Measurements from ENCODE around the gene CYP27B1.
"Not testable (repeated sequence)": the region's sequence is repeated elsewhere in the genome, so short reads cannot be mapped to it uniquely, and the experiment has no call there.

Gene CYP27B1

DNA sequence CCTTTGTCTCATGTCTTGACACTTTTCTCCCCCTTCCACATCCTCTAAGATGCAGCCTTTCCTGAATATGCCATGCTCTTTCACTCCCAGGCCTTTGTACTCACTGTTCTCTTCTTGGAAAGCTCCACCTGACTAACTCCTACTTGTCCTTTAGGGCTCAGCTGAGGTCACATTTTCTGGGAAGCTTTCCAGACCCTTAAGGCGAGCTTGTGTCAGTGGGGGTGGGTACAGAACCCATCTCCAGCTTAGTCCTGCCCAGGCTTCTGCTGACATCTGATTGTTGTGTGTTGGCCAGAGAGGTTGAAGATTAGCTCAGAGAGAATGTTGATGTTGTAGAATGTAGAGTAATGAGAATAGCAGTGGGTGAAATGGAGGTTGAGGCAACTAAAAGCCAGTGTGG, 12.9 kb upstream of the CYP27B1 start:
- DNase-seq, result no peak
- H3K27ac ChIP-seq, result no peak overlapping the region
- in situ Hi-C loops (cut with HindIII; ENCODE audit: low pct_ligation_motif_present, low sequenced_read_pairs), result no loop called here
- TF ChIP-seq, protein P1, sequence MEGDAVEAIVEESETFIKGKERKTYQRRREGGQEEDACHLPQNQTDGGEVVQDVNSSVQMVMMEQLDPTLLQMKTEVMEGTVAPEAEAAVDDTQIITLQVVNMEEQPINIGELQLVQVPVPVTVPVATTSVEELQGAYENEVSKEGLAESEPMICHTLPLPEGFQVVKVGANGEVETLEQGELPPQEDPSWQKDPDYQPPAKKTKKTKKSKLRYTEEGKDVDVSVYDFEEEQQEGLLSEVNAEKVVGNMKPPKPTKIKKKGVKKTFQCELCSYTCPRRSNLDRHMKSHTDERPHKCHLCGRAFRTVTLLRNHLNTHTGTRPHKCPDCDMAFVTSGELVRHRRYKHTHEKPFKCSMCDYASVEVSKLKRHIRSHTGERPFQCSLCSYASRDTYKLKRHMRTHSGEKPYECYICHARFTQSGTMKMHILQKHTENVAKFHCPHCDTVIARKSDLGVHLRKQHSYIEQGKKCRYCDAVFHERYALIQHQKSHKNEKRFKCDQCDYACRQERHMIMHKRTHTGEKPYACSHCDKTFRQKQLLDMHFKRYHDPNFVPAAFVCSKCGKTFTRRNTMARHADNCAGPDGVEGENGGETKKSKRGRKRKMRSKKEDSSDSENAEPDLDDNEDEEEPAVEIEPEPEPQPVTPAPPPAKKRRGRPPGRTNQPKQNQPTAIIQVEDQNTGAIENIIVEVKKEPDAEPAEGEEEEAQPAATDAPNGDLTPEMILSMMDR (IDR thresholded peaks at IDR 0.05; ENCODE audit: low read depth, low read length, missing control alignments), result no peak
- no peaks in the 10 kb centered on the region for H3K27me3 ChIP-seq (replicated peaks)
- no peak overlapping the region for H3K4me3 ChIP-seq (ENCODE audit: low read depth, low read length)
- no peaks in the 10 kb centered on the region for H3K36me3 ChIP-seq (replicated peaks)

DNA sequence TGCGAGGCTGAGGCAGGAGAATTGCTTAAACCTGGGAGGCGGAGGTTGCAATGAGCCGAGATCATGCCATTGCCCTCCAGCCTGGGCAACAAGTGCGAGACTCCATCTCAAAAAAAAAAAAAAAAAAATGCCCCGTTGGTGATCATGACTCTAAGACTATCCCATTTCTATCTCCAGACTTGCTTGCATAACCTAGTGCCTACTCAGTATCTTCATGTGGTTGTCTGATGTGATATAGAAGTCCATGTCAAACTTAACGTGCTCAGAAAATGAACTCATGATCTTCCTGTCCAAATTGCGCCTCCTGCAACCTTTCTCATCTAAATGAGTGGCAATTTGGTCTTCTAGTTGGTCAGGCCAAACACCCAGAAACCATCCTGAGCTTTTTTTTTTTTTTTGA, 11.0 kb upstream of the CYP27B1 start:
- TF ChIP-seq, protein P1 (IDR thresholded peaks at IDR 0.05; ENCODE audit: low read depth, low read length, missing control alignments), result no peak
- Histone ChIP-seq H3K4me3 (ENCODE audit: low read depth, low read length) (no peak overlapping the region), H3K36me3 (replicated peaks) (no peaks in the 10 kb centered on the region), H3K27me3 (replicated peaks) (no peaks in the 10 kb centered on the region), H3K27ac (no peak overlapping the region)
- in situ Hi-C loops (cut with HindIII; ENCODE audit: low pct_ligation_motif_present, low sequenced_read_pairs), result no loop called here
- DNase-seq, result no peak

DNA sequence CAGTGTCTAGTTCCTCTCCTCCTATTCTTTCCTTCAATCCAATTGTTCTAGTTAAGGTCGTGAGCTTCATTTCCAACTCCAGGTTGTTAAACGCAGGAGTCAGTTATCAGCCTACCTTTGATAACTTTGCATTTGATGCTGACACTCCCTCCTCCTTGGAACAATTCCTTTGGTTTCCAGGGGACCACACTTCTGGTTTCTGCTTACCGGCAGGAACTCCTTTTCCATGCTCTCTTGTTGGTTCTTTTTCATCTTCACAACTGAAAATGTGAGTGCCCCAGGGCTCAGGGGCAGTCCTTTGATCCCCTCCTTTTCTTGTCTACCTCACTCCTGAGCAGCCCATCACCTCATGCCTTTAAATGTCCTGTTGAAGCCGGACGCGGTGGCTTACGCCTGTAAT, 10.5 kb upstream of the CYP27B1 start:
- TF ChIP-seq, protein P1 (IDR thresholded peaks at IDR 0.05; ENCODE audit: low read depth, low read length, missing control alignments), result no peak
- DNase-seq, result no peak
- H3K27me3 ChIP-seq (replicated peaks), result no peaks in the 10 kb centered on the region
- H3K4me3 ChIP-seq (ENCODE audit: low read depth, low read length), result no peak overlapping the region
- no peak overlapping the region for H3K27ac ChIP-seq
- in situ Hi-C loops (cut with HindIII; ENCODE audit: low pct_ligation_motif_present, low sequenced_read_pairs), result no loop called here
- no peaks in the 10 kb centered on the region for H3K36me3 ChIP-seq (replicated peaks)

DNA sequence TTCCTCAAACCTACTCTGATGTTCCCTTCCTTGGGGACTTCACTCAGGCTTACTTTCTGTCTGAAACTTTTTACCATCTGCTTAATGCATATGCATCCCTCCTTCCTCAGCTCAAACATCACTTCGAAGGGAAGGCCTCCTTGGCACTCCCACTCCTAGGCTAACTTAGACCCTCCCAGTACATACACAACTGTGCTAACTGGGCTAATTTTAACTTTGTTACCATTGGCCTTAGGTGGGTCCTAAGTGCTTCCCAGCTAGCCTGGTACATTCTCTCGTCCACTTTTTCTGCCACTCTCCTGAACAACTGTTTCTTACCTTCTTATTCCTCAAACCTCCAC, 9.3 kb upstream of the CYP27B1 start:
- Histone ChIP-seq H3K27ac (no peak overlapping the region), H3K27me3 (replicated peaks) (no peaks in the 10 kb centered on the region), H3K4me3 (ENCODE audit: low read depth, low read length) (no peak overlapping the region), H3K36me3 (replicated peaks) (no peaks in the 10 kb centered on the region)
- TF ChIP-seq, protein P1 (IDR thresholded peaks at IDR 0.05; ENCODE audit: low read depth, low read length, missing control alignments), result no peak
- in situ Hi-C loops (cut with HindIII; ENCODE audit: low pct_ligation_motif_present, low sequenced_read_pairs), result no loop called here
- no peak for DNase-seq

DNA sequence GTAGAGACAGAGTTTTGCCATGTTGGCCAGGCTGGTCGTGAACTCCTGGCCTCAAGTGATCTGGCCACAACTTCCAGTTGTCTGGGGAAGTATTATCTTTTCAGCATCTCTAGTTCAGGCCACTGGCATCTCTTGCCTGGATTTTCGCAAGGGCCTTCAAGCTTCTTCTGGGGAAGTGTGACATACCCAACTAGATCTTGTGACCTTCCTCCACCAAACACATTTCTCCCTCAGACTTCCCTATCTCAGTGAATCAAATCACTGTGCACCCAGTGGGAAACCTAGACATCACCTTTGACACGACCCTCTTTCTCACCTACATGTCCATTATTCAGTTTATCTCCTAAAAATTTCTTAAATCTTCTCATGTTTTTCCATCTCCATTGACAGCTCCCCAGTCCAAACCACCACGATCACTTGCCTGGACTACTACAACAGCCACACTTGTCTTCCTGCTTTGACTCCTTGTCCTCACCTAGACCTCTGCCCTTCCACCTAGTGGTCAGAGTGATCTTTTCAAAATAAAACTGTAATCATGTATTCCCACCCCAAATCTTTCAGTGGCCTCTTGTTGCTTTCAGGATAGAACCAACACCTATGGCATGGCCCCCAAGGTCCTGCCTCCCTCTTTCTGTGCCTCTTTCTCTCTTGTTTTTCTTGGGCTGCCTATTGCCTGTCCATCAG, 8.8 kb upstream of the CYP27B1 start:
- no peak overlapping the region for H3K4me3 ChIP-seq (ENCODE audit: low read depth, low read length)
- no peaks in the 10 kb centered on the region for H3K27me3 ChIP-seq (replicated peaks)
- H3K27ac ChIP-seq, result no peak overlapping the region
- in situ Hi-C loops (cut with HindIII; ENCODE audit: low pct_ligation_motif_present, low sequenced_read_pairs), result no loop called here
- H3K36me3 ChIP-seq (replicated peaks), result peaks cover under 1% of the 10 kb centered on the region
- DNase-seq, result no peak
- TF ChIP-seq, protein P1 (IDR thresholded peaks at IDR 0.05; ENCODE audit: low read depth, low read length, missing control alignments), result no peak

DNA sequence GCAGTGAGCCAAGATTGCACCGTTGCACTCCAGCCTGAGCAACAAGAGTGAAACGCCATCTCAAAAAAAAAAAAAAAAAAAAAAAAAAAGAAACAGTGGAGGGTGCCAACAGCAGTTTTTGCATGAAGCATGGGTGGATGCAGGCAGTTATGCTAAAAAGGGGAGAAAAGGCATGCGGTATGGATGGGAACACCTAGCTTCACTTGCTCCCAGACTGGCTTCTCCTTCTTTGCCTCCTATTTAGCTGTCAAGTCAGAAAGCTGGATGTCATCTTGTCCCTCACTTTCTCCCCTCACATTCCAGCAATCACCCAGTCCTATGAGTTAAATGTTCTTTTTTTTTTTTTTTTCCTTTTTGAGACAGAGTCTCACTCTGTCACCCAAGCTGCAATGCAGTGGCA, 8.2 kb upstream of the CYP27B1 start:
- TF ChIP-seq, protein P1 (IDR thresholded peaks at IDR 0.05; ENCODE audit: low read depth, low read length, missing control alignments), result no peak
- no peaks in the 10 kb centered on the region for H3K27me3 ChIP-seq (replicated peaks)
- in situ Hi-C loops (cut with HindIII; ENCODE audit: low pct_ligation_motif_present, low sequenced_read_pairs), result no loop called here
- no peak overlapping the region for H3K4me3 ChIP-seq (ENCODE audit: low read depth, low read length)
- no peak for DNase-seq
- peaks cover 4% of the 10 kb centered on the region for H3K36me3 ChIP-seq (replicated peaks)
- H3K27ac ChIP-seq, result no peak overlapping the region

DNA sequence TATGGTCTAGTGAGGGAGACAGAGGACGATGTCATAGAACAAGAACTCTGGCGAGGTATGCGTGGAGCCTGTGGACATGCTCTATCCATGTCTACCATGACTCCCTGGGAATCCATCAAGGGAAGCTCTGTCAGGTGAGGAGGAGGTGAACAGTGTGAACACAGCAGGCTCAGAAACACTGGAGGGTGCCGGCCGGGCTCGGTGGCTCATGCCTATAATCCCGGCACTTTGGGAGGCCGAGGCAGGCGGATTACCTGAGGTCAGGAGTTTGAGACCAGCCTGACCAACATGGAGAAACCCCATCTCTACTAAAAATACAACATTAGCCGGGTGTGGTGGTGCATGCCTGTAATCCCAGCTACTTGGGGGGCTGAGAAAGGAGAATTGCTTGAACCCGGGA, 7.8 kb upstream of the CYP27B1 start:
- H3K27ac ChIP-seq; H3K36me3 ChIP-seq (replicated peaks); H3K27me3 ChIP-seq (replicated peaks); DNase-seq; H3K4me3 ChIP-seq (ENCODE audit: low read depth, low read length); in situ Hi-C loops (cut with HindIII; ENCODE audit: low pct_ligation_motif_present, low sequenced_read_pairs): not testable (repeated sequence)

All from brain microvascular endothelial cell (primary cell).